ENCODE measurements around the gene SGMS1.
"Not testable (repeated sequence)": the region's sequence is repeated elsewhere in the genome, so short reads cannot be mapped to it uniquely, and the experiment has no call there.

Gene SGMS1

DNA sequence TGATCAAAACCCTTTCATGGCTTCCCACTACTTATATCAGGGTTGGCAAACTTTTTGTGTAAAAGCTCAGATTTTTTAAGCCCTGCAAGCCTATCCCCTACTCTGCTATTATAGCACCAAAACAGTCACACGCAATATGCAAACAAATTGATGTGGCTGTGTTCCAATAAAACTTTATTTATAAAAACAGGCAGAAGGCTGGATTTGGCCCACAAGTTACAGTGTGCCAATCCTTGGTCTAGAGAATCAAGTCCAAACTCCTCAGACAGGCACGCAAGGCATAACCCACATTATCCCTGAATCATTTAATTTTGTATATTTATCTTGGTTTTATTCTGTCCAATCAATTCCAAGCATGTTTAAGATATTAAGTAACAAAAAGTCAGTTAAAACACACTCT lies 71.9 kb downstream of the SGMS1 start:
- no peak for TF ChIP-seq CTCF (IDR thresholded peaks at IDR 0.05; ENCODE audit: insufficient read depth, low read depth, low read length, missing control alignments)
- no peak overlapping the region for H3K4me3 ChIP-seq (ENCODE audit: low read depth, low read length)
- no peak for DNase-seq (ENCODE audit: low read depth)

DNA sequence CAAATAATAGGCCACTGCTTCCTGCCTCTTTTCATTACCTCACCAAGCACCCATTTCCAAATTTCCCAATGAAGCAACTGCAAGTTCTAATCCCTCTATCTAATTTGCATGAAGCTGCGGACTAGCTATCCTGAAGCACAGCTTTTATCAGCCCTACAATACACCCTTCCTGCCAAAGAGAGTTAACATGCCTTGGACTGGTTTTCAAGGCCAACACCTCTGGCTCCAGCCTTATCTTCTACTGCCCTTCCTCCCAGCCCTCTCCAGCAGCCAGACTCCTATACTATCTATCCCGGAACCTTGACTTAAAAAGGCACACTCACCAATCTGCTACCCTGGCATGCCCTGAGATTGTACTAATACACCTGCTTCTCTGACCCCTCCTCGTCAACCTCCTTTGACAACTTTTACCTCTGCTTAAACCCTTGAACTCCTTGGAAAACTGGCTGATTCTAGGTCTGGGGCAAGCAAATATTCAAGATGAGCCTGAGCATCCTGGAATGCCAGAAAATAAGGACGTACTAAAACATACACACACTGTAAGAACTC lies 73.4 kb downstream of the SGMS1 start:
- no peak for TF ChIP-seq CTCF (IDR thresholded peaks at IDR 0.05; ENCODE audit: insufficient read depth, low read depth, low read length, missing control alignments)
- H3K4me3 ChIP-seq (ENCODE audit: low read depth, low read length), result no peak overlapping the region
- no peak for DNase-seq (ENCODE audit: low read depth)

DNA sequence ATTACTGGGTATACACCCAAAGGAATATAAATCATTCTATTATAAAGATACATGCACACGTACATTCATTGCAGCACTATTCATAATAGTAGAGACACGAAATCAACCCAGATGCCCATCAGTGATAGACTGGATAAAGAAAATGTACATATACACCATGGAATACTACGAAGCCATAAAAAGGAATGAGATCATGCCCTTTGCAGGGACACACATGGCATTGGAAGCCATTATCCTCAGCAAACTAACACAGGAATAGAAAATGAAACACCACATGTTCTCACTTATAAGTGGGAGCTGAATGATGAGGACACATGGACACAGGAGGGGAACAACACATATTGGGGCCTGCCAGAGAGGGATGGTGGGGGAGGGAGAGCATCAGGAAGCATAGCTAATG lies 74.6 kb downstream of the SGMS1 start:
- not testable (repeated sequence) for H3K4me3 ChIP-seq (ENCODE audit: low read depth, low read length); DNase-seq (ENCODE audit: low read depth)

GRCh38 chr10:50548481-50548880 lies 75.3 kb downstream of the SGMS1 start:
- DNase-seq (ENCODE audit: low read depth), result not testable (repeated sequence)

GRCh38 chr10:50546287-50546686 lies 77.5 kb downstream of the SGMS1 start:
- H3K4me3 ChIP-seq (ENCODE audit: low read depth, low read length); DNase-seq (ENCODE audit: low read depth): not testable (repeated sequence)

More at GRCh38 chr10:50548481-50548880, 75.3 kb downstream of the SGMS1 start:
- H3K4me3 ChIP-seq (ENCODE audit: low read depth, low read length), result not testable (repeated sequence)

GRCh38 chr10:50545846-50546245 lies 77.9 kb downstream of the SGMS1 start:
- no peak for DNase-seq (ENCODE audit: low read depth)
- H3K4me3 ChIP-seq (ENCODE audit: low read depth, low read length), result no peak overlapping the region
- no peak for TF ChIP-seq CTCF (IDR thresholded peaks at IDR 0.05; ENCODE audit: insufficient read depth, low read depth, low read length, missing control alignments)

DNA sequence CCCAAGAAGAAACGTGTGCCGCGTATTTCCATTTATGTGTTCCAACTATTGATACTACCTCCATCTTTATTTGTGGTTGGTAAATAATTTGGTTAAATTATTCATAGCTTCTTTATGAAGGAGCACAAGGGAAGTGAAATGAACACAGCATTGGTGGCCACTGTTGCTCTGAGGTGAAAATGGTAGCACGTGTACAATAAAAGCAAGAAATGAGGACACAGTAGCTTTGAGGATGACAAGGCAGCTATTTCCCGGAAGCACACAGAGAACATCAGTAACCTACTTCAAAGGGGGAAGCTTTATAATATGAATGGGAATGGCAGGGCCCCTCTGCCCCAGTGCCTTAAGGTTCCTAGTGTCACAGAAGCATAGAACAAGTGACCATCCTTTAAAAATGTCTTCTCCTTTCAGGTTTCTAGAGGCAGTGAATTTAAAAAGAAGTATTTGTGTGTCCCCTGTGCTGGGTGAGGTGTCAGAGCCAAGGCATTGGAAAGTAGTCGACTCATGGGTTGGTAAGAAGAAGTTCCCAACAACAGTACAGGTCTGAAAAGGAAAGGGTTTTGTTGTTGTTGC lies 78.8 kb downstream of the SGMS1 start:
- no peak for DNase-seq (ENCODE audit: low read depth)
- H3K4me3 ChIP-seq (ENCODE audit: low read depth, low read length), result no peak overlapping the region
- TF ChIP-seq CTCF (IDR thresholded peaks at IDR 0.05; ENCODE audit: insufficient read depth, low read depth, low read length, missing control alignments), result no peak

- no peak overlapping the region for H3K4me3 ChIP-seq (ENCODE audit: low read depth, low read length)
- no peak for TF ChIP-seq CTCF (IDR thresholded peaks at IDR 0.05; ENCODE audit: insufficient read depth, low read depth, low read length, missing control alignments)
- DNase-seq (ENCODE audit: low read depth), result no peak
Observed at GRCh38 chr10:50544095-50544856, 79.5 kb downstream of the SGMS1 start.
